Chondrocyte (in vitro differentiated cells): ENCODE results near the gene CCDC200. TPM values are rescaled to one million over a fixed set of nuclear protein-coding genes. Genes with fewer than 3 reads are reported as not detected.
"Not testable (repeated sequence)": the region's sequence is repeated elsewhere in the genome, so short reads cannot be mapped to it uniquely, and the experiment has no call there.

Experiments
- DNase-seq: peaks from one replicate; pipeline ENCODE4 v3.0.0; 2021; ENCODE audit warnings: mixed read lengths, low spot score
- H3K27ac Mint-ChIP-seq: one replicate; pipeline ENCODE4 v1.8.0; 2021; ENCODE audit warnings: mild to moderate bottlenecking, moderate library complexity, mixed read lengths; ENCODE audit not compliant: unreplicated experiment
- H3K27me3 Mint-ChIP-seq: 2 replicates; pipeline ENCODE4 v1.8.0; 2021; ENCODE audit warnings: low read depth, mixed read lengths
- H3K36me3 Mint-ChIP-seq: 2 replicates; pipeline ENCODE4 v1.8.0; 2021; ENCODE audit warnings: low read depth, mixed read lengths
- H3K4me1 Mint-ChIP-seq: 2 replicates; pipeline ENCODE4 v1.8.0; 2021; ENCODE audit warnings: low read depth, mild to moderate bottlenecking, mixed read lengths
- H3K4me3 Mint-ChIP-seq: one replicate; pipeline ENCODE4 v1.8.0; 2021; ENCODE audit warnings: mild to moderate bottlenecking, moderate library complexity, mixed read lengths; ENCODE audit not compliant: unreplicated experiment
- H3K9me3 Mint-ChIP-seq: 2 replicates; pipeline ENCODE4 v1.8.0; 2021; ENCODE audit warnings: low read depth, mixed read lengths
- long read RNA-seq: library from polyadenylated mRNA; stranded (forward); transcript quantifications from one replicate; pipeline ENCODE4 v2.0.0, GENCODE V29; 2021
- total RNA-seq: library from RNA; stranded (reverse); gene quantifications from 3 replicates; pipeline ENCODE4 v1.2.1, GENCODE V29; 2021

The CCDC200 gene
- not detected in 3 replicates for total RNA-seq
- long read RNA-seq, partial matches to known transcripts: 0 of 6 reads
- long read RNA-seq, other reads (novel, unspliced or antisense): 6 of 6 reads

DNA sequence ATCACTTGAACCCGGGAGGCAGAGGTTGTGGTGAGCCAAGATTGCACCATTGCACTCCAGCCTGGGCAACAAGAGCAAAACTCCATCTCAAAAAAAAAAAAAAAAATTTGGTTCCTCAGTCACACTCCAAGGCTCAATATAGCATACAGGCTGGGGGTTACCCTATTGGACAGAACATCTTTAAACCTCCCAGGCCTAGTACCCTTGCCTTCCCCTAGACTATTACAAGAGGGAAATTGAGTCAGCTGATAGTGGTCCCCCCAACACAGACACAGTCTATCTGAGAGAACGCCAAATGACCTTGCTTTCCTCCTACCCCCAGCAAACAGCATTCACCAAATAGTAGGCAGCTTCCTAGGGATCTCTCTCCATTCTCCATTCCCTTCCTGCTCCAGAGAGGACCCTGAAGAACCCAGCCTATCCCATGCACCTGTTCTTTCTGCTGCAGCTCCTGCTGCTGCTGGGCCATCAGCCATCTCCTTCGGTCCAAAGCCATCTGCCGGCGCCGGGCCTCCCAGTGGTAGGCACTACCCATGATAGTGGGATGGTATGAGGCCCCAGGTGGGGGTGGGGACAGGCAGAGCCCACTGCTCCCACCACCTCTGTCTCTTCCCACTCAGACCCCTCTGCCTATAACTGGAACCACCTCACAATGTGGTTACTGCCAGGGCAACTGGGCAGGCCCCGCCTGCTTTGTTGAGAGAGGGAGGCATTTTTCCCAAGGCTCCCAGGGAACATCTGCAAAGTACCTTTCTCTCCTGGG is at the start of gene CCDC200:
Gene CCDC200, minus strand, starts transcription at position 604 of the 763 bp plus-strand sequence. Its CDS starts 69 bp downstream, at position 535.
- not testable (repeated sequence) for H3K4me1 Mint-ChIP-seq, H3K9me3 Mint-ChIP-seq, H3K27ac Mint-ChIP-seq, DNase-seq, H3K36me3 Mint-ChIP-seq, H3K4me3 Mint-ChIP-seq, H3K27me3 Mint-ChIP-seq

DNA sequence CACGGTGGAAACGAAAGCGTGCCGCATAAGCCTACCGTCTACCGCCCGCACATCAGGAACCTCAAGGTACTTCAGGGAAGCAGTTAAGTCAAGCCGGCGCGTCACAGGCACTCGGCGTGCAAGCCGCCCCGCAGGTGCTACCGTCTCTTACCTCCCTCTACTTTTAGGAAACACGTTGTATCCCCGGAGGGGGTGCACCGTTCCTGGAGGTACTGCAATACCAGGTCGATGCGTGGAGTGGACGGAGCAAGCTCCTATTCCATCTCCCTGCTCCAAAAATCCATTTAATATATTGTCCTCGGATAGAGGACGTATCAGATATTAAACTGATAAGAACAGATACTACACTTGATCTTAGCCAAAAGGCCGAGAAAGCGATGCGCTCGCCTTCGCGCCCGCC is 44.5 kb upstream of the CCDC200 start:
- not testable (repeated sequence) for H3K4me1 Mint-ChIP-seq, H3K36me3 Mint-ChIP-seq, DNase-seq, H3K4me3 Mint-ChIP-seq, H3K27ac Mint-ChIP-seq, H3K27me3 Mint-ChIP-seq, H3K9me3 Mint-ChIP-seq

DNA sequence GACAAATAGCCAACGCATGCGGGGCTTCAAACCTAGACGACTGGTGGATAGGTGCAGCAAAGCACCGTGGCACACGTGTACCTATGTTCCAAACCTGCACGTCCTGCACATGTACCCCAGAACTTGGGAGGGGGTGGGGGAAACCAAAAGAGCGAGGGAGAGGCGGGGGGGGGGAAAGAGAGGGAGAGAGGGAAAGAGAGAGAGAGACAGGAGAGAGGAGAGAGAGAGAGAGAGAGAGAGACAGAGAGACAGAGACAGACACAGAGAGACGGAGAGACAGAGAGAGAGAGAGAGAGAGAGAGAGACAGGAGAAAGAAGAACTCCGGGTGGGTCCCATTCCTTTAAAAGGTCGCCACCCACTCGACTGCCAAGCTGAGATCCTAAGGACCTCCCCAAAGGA is 44.1 kb upstream of the CCDC200 start:
- DNase-seq, H3K4me3 Mint-ChIP-seq, H3K27me3 Mint-ChIP-seq, H3K36me3 Mint-ChIP-seq, H3K9me3 Mint-ChIP-seq, H3K4me1 Mint-ChIP-seq: not testable (repeated sequence)
- peak overlapping the region; percentile 78 for H3K27ac Mint-ChIP-seq

GRCh38 chr17:43270552-43271504 is 42.4 kb upstream of the CCDC200 start:
- H3K27ac Mint-ChIP-seq, H3K4me1 Mint-ChIP-seq, H3K36me3 Mint-ChIP-seq, DNase-seq, H3K4me3 Mint-ChIP-seq, H3K27me3 Mint-ChIP-seq, H3K9me3 Mint-ChIP-seq: not testable (repeated sequence)

DNA sequence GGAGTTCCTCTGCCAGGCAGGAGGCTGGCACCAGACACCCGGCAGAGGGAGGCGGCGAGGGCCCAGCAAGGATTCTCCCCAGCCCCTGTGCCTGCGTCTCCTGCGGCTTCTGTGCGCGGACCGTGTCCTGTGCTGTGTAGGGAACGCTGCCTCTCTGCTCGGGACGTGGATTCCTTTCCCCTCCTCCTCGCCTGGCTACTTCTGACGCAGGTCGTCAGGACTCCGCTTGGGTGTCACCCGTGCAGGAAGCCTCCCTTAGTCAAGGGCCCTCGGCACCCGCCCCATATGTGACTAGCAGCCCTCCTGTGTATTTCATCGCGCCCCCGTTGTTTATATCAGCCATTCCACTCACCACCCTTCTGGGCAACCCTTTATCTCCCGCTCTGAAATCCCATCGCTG is 18.0 kb upstream of the CCDC200 start:
- H3K27ac Mint-ChIP-seq, H3K4me3 Mint-ChIP-seq, H3K9me3 Mint-ChIP-seq, H3K36me3 Mint-ChIP-seq, H3K4me1 Mint-ChIP-seq, H3K27me3 Mint-ChIP-seq: not testable (repeated sequence)
- DNase-seq: peak; percentile 97

- not testable (repeated sequence) for H3K36me3 Mint-ChIP-seq, H3K4me3 Mint-ChIP-seq, H3K9me3 Mint-ChIP-seq, H3K27ac Mint-ChIP-seq, H3K27me3 Mint-ChIP-seq, DNase-seq, H3K4me1 Mint-ChIP-seq
Observed at GRCh38 chr17:43240596-43241352, 12.4 kb upstream of the CCDC200 start.

- not testable (repeated sequence) for H3K27me3 Mint-ChIP-seq, H3K4me1 Mint-ChIP-seq, H3K4me3 Mint-ChIP-seq
Observed at GRCh38 chr17:43239597-43239996, 11.2 kb upstream of the CCDC200 start.

DNA sequence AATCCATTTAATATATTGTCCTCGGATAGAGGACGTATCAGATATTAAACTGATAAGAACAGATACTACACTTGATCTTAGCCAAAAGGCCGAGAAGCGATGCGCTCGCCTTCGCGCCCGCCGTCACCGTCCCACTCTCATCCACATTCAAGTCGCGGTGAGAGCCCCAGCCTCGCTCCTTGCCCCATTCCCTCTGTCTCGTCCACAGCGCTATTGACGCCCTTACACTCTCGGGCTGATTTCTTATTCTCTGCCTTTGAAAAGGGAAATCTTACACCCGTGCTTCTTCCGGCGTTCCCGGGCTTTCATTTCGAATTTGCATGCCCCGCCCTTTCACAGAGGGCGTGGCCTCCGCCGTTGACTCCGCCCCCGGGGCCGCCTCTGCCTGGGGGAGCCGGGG is 5.5 kb upstream of the CCDC200 start, which contains the start of gene RNU2-1:
Gene RNU2-1, minus strand, starts transcription at position 101 of the 400 bp plus-strand sequence.
- not testable (repeated sequence) for H3K4me1 Mint-ChIP-seq, DNase-seq, H3K4me3 Mint-ChIP-seq, H3K27ac Mint-ChIP-seq, H3K27me3 Mint-ChIP-seq, H3K9me3 Mint-ChIP-seq, H3K36me3 Mint-ChIP-seq

More at GRCh38 chr17:43239597-43239996, 11.2 kb upstream of the CCDC200 start:
- not testable (repeated sequence) for H3K9me3 Mint-ChIP-seq, H3K36me3 Mint-ChIP-seq, H3K27ac Mint-ChIP-seq, DNase-seq

DNA sequence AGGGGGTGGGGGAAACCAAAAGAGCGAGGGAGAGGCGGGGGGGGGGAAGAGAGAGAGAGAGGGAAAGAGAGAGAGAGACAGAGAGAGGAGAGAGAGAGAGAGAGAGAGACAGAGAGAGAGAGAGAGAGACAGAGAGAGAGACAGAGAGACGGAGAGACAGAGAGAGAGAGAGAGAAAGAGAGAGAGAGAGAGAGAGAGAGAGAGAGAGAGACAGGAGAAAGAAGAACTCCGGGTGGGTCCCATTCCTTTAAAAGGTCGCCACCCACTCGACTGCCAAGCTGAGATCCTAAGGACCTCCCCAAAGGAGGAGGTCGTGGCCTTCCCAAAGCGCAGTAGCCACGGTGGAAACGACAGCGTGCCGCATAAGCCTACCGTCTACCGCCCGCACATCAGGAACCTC is 4.8 kb upstream of the CCDC200 start:
- H3K27ac Mint-ChIP-seq, H3K36me3 Mint-ChIP-seq: not testable (repeated sequence)

GRCh38 chr17:43232021-43232699 is 3.7 kb upstream of the CCDC200 start:
- DNase-seq: peak; percentile 100
- not testable (repeated sequence) for H3K4me1 Mint-ChIP-seq, H3K9me3 Mint-ChIP-seq, H3K27me3 Mint-ChIP-seq, H3K27ac Mint-ChIP-seq, H3K4me3 Mint-ChIP-seq, H3K36me3 Mint-ChIP-seq

More for the DNA sequence above, 4.8 kb upstream of the CCDC200 start:
- H3K4me3 Mint-ChIP-seq, DNase-seq, H3K27me3 Mint-ChIP-seq, H3K9me3 Mint-ChIP-seq, H3K4me1 Mint-ChIP-seq: not testable (repeated sequence)

DNA sequence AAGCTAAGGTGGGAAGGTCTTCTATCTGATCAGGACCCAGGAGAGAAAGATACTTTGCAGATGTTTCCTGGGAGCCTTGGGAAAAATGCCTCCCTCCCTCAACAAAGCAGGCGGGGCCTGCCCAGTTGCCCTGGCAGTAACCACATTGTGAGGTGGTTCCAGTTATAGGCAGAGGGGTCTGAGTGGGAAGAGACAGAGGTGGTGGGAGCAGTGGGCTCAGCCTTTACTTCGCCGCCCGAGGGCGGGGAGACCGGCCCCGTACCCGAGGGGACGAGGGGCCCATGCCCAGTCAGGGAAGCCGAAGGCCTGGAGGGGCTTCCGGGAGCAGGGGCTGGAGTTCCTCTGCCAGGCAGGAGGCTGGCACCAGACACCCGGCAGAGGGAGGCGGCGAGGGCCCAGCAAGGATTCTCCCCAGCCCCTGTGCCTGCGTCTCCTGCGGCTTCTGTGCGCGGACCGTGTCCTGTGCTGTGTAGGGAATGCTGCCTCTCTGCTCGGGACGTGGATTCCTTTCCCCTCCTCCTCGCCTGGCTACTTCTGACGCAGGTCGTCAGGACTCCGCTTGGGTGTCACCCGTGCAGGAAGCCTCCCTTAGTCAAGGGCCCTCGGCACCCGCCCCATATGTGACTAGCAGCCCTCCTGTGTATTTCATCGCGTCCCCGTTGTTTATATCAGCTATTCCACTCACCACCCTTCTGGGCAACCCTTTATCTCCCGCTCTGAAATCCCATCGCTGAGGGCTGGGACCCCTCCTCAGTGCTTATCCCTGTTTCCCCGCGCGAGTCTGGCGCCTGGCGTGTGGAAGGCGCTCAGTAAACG is 3.0 kb upstream of the CCDC200 start:
- H3K4me1 Mint-ChIP-seq, H3K4me3 Mint-ChIP-seq, H3K9me3 Mint-ChIP-seq, H3K27me3 Mint-ChIP-seq, H3K36me3 Mint-ChIP-seq, H3K27ac Mint-ChIP-seq: not testable (repeated sequence)
- DNase-seq: peak; percentile 33
